IPS-20b (cell line): Measurements from ENCODE around the gene C19orf85.

Source experiments
- H3K27ac ChIP-seq: one replicate; pipeline ENCODE4 v1.5.1; 2013; ENCODE audit warnings: low read length
- H3K27me3 ChIP-seq: 2 replicates; pipeline ENCODE4 v1.6.1; 2013; ENCODE audit warnings: mild to moderate bottlenecking, low read length, inconsistent platforms; ENCODE audit not compliant: insufficient read depth
- H3K36me3 ChIP-seq: 2 replicates; pipeline ENCODE4 v1.6.1; 2013; ENCODE audit warnings: low read depth, mild to moderate bottlenecking, inconsistent platforms, low read length, moderate library complexity; ENCODE audit not compliant: insufficient read depth
- H3K4me1 ChIP-seq: 2 replicates; pipeline ENCODE4 v1.6.1; 2013; ENCODE audit warnings: mild to moderate bottlenecking, control low read depth, inconsistent platforms, low read length, moderate library complexity; ENCODE audit not compliant: insufficient read depth
- H3K4me3 ChIP-seq: 2 replicates; pipeline ENCODE4 v1.5.1; 2013; ENCODE audit warnings: mild to moderate bottlenecking, low read length, inconsistent platforms
- H3K9ac ChIP-seq: 2 replicates; pipeline ENCODE4 v1.6.1; 2013; ENCODE audit warnings: low read depth, mild to moderate bottlenecking, inconsistent platforms, low read length, moderate library complexity
- H3K9me3 ChIP-seq: 2 replicates; pipeline ENCODE4 v1.6.1; 2013; ENCODE audit warnings: mild to moderate bottlenecking, low read depth, low read length, inconsistent platforms; ENCODE audit not compliant: insufficient read depth

Gene C19orf85

DNA sequence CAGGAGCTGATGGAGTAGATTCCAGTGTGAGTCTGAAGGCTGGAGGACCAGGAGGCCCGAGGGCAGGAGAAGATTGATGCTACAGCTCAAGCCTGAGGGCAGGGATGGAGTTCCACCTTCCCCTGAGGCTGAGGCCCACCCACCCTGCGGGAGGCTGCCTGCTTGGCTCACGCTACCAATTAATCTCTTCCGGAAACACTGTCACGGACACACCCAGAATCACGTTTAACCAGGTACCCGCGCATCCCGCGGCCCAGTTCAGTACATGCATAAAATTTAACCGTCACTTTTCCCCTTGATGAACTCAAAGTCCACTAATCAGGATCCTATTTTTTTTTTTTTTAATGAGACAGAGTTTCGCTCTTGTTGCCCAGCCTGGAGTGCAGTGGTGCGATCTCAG, 6.7 kb upstream of the C19orf85 start:
- H3K4me1 ChIP-seq: no peaks in the 10 kb centered on the region; the same call in 1 of the 2 replicates
- H3K27me3 ChIP-seq: peaks cover 11% of the 10 kb centered on the region
- H3K9ac ChIP-seq: no peak overlapping the region
- no peak overlapping the region for H3K4me3 ChIP-seq
- no peaks in the 10 kb centered on the region for H3K36me3 ChIP-seq
- H3K9me3 ChIP-seq: no peaks in the 10 kb centered on the region
- H3K27ac ChIP-seq: no peak overlapping the region

DNA sequence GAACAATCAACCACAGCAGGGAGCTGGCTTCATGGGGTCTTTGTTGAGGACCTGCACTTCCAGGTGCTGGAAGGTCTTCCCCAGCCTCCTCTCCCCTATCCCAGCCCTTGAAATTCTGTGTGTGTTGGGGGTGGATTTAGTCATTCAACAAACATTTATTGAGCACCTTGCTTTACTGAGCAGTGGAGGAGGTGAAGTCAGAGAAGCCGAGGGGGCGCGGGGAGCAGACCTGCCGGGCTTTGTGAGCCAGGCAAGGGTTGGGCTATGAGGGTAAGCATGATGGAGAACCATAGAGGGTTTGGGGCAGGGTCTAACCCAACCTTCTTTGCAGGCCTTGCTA, 3.5 kb upstream of the C19orf85 start:
- no peaks in the 10 kb centered on the region for H3K9me3 ChIP-seq
- H3K4me1 ChIP-seq: peaks cover 6% of the 10 kb centered on the region; the same call in 1 of the 2 replicates
- H3K9ac ChIP-seq: no peak overlapping the region
- peaks cover 40% of the 10 kb centered on the region for H3K27me3 ChIP-seq
- no peak overlapping the region for H3K27ac ChIP-seq
- H3K4me3 ChIP-seq: no peak overlapping the region
- no peaks in the 10 kb centered on the region for H3K36me3 ChIP-seq

DNA sequence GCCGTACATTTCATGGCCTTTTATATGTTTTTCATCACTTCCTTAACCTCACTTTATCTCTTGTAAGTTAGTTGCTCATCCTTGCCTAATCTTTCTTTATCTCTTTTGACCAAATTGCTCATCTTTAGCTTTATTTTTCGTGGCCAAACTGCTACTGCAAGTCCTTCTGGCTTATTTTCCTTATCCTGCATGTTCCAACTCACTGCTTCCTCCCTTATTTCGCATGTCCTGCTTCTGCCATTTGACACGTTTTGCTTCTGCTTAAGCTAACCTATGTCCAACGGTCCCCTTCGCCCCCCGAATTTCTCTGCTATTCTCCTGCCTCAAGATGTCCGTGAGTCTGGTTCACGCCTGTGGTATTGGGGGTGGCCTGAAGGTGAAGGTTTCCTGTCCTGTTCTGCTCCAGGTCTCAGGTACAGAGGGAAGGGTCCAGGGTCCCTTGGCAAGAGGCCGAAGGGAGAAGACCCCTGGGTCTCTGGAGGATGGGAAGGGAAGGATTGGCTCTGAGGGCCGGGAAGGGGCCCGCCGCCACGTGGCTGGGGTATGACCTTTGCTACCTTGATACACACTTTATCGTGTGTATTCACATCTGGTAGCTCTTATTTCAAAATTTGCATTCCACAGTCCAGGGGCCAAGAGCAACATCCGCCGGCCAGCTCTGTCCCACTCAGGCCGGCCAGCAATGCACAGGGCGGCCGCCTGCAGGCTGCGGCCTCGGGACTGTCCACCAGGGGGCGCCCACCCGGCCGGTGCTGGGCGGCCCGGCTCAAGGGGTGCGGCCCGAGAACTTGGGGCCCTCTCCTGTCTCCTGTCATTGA, 2.9 kb upstream of the C19orf85 start:
- Histone ChIP-seq H3K9ac (no peak overlapping the region), H3K27ac (no peak overlapping the region), H3K4me1 (peaks cover 6% of the 10 kb centered on the region; the same call in 1 of the 2 replicates)

DNA sequence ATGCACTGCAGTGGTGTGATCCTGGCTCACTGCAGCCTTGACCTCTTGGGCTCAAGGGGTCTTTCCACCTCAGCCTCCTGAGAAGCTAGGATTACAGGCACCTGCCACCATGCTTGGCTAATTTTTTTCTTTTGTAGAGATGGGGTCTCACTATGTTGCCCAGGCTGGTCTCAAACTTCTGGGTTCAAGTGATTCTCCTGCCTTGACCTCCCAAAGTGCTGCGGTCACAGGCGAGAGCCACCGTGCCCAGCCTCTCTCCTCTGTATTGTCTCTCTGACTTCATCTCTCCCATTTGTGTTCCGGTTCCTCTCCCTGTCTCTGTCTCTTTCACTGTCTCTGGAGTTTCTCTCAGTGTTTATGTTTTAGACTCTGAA, 1.7 kb upstream of the C19orf85 start:
- Histone ChIP-seq H3K4me3 (no peak overlapping the region), H3K9ac (no peak overlapping the region), H3K27me3 (peaks cover 49% of the 10 kb centered on the region), H3K4me1 (peaks cover 6% of the 10 kb centered on the region; the same call in 1 of the 2 replicates), H3K27ac (no peak overlapping the region), H3K36me3 (no peaks in the 10 kb centered on the region), H3K9me3 (no peaks in the 10 kb centered on the region)

More for the DNA sequence above, 2.9 kb upstream of the C19orf85 start:
- Histone ChIP-seq H3K27me3 (peaks cover 45% of the 10 kb centered on the region), H3K36me3 (no peaks in the 10 kb centered on the region), H3K4me3 (no peak overlapping the region), H3K9me3 (no peaks in the 10 kb centered on the region)

DNA sequence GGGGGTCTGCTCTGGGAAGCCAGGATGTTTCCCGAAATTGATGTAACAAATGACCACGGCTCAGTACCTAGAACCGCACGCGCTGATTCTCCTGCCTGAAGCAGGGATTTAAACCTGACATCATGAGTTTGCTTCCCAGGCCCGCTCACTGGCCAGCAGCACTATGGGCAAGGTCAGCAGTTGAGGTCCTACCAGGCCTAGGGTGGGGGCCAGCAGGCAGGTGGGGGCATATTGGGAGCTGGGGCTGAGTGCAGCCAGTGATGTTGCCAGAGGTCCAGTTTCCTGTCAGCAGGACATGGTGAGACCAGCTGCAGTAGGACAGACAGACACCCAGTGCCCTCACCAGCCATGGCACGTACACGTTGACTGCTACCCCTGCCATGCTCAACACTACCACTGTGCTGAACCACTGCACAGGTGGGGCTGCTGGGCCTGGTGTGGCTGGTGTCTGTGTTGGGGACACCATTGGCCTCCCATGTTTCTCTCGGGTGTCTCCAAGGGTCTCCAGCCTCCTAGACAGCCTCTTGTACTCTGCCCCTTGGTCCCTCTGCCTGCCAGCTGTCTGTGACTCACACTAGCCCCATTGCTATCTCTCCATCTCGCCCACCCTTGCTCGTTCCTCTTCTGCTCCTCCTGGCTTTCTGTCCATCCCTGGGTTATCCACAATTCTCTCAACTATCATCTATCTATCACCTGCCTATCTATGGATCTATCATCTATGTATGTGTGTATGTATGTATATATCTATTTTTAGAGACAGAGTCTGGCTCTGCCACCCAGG, 1.1 kb upstream of the C19orf85 start:
- no peak overlapping the region; the same call in 1 of the 2 replicates for H3K9ac ChIP-seq
- no peak overlapping the region for H3K27ac ChIP-seq
- H3K36me3 ChIP-seq: no peaks in the 10 kb centered on the region
- H3K27me3 ChIP-seq: peaks cover 49% of the 10 kb centered on the region
- peaks cover 6% of the 10 kb centered on the region; the same call in 1 of the 2 replicates for H3K4me1 ChIP-seq
- H3K9me3 ChIP-seq: no peaks in the 10 kb centered on the region
- no peak overlapping the region for H3K4me3 ChIP-seq

DNA sequence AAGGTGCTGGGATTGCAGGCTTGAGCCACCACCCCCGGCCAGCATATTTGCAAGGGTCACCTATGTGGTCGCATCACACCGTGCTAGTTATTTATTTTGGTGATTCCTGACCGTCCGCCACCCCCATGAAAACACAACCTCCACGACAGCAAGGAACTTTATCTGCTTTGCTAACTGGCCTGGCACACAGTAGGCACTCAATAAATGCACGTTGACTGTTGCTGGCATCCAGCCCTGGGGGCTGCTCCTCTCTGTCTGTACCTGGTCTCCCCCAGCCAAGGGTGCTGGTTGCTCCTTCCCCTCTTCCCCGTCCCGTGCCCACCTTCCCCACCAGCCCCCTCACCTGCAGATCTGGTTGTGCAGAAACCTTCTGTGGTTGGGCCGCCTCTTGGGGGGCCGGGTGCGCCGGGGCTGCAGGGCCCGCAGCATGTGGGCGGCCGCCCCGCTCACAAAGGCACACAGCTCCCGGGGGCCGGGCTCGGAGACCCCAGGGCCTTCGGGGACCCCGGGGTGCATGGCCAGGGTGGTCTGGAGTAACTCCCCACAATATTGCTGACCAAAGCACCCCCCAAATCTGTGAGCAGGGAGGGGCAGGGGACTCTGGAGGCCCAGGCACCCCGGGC, 401 bp downstream of the C19orf85 start:
- Histone ChIP-seq H3K27me3 (peaks cover 49% of the 10 kb centered on the region), H3K27ac (no peak overlapping the region), H3K4me1 (peaks cover 14% of the 10 kb centered on the region; the same call in 1 of the 2 replicates), H3K9ac (peak overlapping the region; percentile 27; the same call in 1 of the 2 replicates), H3K9me3 (no peaks in the 10 kb centered on the region), H3K4me3 (0 out of 2 replicates have a peak overlapping the region, but pooled peaks have one; percentile 26), H3K36me3 (no peaks in the 10 kb centered on the region)

DNA sequence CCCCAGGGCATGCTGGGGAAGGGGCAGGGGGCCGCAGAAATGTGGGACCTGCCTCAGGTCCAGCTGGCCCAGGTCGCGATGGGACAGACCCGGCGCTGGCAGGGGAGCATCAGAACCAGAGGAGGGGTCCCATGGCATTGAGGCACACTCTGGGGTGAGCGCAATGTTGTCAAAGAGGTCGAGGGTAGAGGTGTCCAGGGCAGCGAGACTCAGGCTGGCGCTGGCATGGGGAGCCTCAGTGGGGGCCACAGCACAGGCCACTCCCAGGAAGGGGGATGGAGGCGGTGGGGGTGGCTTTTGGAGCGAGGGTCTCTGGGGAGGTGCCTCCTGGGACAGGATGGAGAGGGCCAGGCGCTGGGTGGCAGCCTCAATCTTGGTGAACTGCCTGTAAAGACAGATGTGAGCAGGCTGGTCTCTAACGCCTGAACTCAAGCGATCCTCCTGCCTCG, 944 bp downstream of the C19orf85 start:
- H3K4me1 ChIP-seq: peaks cover 14% of the 10 kb centered on the region; the same call in 1 of the 2 replicates
- no peak overlapping the region for H3K9ac ChIP-seq
- no peak overlapping the region for H3K27ac ChIP-seq
- no peaks in the 10 kb centered on the region for H3K36me3 ChIP-seq
- no peak overlapping the region for H3K4me3 ChIP-seq
- H3K27me3 ChIP-seq: peaks cover 49% of the 10 kb centered on the region
- H3K9me3 ChIP-seq: no peaks in the 10 kb centered on the region

DNA sequence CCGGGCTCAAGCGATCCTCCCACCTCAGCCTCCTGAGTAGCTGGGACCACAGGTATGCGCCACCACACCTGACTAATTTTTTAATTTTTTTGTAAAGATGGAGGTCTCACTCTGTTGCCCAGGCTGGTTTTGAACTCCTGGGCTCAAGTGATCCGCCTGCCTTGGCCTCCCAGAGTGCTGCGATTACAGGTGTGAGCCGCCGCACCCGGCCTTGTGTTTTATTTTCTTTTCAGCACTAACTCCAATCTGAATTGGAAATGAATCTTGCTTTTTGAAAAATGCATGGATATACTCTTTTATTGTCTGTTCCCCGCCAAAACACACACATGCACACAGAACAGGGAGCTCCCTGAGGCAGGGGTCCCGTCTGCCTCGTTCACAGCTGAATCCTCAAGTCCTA, 1.8 kb downstream of the C19orf85 start:
- Histone ChIP-seq H3K9me3 (no peaks in the 10 kb centered on the region), H3K4me1 (peaks cover 14% of the 10 kb centered on the region; the same call in 1 of the 2 replicates), H3K9ac (no peak overlapping the region), H3K27ac (no peak overlapping the region), H3K27me3 (peaks cover 49% of the 10 kb centered on the region), H3K36me3 (no peaks in the 10 kb centered on the region), H3K4me3 (no peak overlapping the region)

DNA sequence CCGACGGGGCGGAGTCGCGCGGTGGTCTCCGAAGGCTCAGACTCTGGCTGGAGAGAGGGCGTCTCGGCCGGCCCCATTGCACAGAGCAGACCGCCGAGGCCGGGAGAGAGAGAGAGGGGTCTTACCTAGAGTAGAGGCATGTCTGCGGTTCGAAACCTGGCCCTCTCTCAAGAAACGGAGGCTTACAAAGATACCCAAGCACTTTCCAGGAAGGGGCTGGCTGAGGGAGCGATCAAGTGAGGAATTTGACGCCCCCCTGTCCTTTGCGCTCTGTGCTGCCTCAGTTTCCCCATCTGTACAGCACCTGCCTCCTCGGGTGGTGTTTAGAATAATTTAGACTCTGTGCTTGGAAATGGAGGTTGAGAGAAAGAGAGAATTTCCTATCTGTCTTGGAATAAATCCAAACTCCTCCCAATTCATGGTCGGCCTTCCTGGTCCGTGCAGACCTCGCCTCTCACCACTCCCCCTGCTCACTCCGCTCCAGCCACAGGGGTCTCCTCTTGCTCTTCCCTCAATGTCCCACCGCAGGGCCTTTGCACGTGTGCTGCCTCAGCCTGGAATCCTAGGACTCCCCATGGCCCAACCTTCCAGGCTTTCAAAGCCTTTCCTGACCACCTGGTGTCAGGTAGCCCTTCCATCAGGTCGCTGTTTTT, 2.5 kb downstream of the C19orf85 start:
- Histone ChIP-seq H3K4me1 (peaks cover 14% of the 10 kb centered on the region; the same call in 1 of the 2 replicates), H3K27ac (no peak overlapping the region), H3K9me3 (no peaks in the 10 kb centered on the region), H3K36me3 (no peaks in the 10 kb centered on the region), H3K9ac (peak overlapping the region; percentile 68; the same call in 1 of the 2 replicates), H3K4me3 (peak overlapping the region; percentile 64), H3K27me3 (peaks cover 44% of the 10 kb centered on the region)

DNA sequence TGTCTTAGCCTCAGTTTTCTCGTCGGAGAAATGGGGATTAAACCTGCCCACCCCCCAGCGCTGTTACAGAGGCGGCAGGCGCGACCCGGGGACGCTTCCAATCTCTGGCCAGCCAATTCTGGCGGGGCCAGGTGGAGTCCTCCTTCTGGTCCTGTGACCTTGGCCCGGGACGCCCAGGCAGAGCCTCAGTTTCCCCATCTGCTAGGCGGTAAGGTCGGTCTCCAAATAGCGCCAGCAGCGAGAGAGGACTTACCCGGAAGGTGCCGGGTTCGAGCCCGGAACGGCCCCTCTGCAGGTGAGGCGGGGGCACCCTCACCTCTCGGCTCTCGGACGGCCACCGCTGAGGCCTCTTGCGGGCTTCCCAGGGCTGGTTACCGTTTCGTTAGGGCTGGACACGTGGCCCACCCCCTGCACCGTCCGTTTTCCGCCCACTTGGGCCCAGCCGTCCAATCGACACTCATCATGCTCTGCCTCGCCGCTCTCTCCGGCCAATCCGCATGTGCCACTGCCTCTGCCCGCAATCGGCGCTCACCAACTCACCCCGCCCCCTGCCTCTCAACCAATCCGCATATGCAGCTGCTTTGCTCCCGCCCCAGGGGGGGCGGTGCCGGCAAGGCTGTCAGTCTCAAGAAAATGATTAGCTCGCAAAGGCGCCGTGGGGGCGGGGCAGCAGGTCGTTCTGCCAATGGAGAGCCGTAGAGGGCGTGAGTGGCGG, 3.1 kb downstream of the C19orf85 start, which contains the start of gene ISOC2:
TSS of gene ISOC2 (minus strand) at position 384 of the 715 bp plus-strand sequence. CDS start 5,156 bp downstream, outside the sequence.
- peak within 1 kb of the TSS; percentile 83 for H3K4me3 ChIP-seq
- peak within 1 kb of the TSS; percentile 62 for H3K27ac ChIP-seq
- H3K9me3 ChIP-seq: no peaks in the 10 kb centered on the region
- H3K36me3 ChIP-seq: 0 out of 2 replicates have a peak, but pooled peaks cover 5% of the 10 kb centered on the region
- H3K4me1 ChIP-seq: peaks cover 14% of the 10 kb centered on the region; the same call in 1 of the 2 replicates
- H3K9ac ChIP-seq: peak within 1 kb of the TSS; percentile 82
- peaks cover 40% of the 10 kb centered on the region for H3K27me3 ChIP-seq
